A549 (cell line): ENCODE data around the gene NIT2. TPM values are rescaled to one million over a fixed set of nuclear protein-coding genes. Genes with fewer than 3 reads are reported as not detected.

ENCODE experiments used
- ATAC-seq, 2 experiments: fragments of 200-7000 bp in 1 of 2; fragments of >200 bp in 1 of 2; cut with Nextera tagmentation in 1 of 2; cut with Tn5 transposase in 1 of 2; 3 replicates each; pipeline versions ENCODE4 v1.8.0 to v1.9.1; 2018 to 2020; ENCODE audit warnings: mild to moderate bottlenecking in 1 of 2, moderate library complexity in 1 of 2
- CTCF ChIA-PET: fragments of 300-600 bp; sonication (Branson Sonifier 250); formaldehyde crosslinking; extraction: SDS; loops from one replicate; lab custom pipeline; 2021; ENCODE audit warnings: antibody characterized with exemption, inconsistent platforms; lab: Yijun Ruan, JAX
- POLR2A ChIA-PET: fragments of 350-600 bp; formaldehyde crosslinking; extraction: SDS; loops from one replicate; lab custom pipeline; 2021; ENCODE audit warnings: antibody characterized with exemption, inconsistent platforms; lab: Yijun Ruan, JAX
- DNase-seq, 2 experiments: peaks; one replicate each; pipeline versions ENCODE4 v3.0.0 to v3.0.0-alpha.2; 2011 to 2016; ENCODE audit warnings: low read depth in 1 of 2, low spot score in 1 of 2
- FAIRE-seq: peaks from 2 replicates; lab custom pipeline; 2011; peaks lifted over from hg19 to GRCh38; lab: Jason Lieb, UNC
- H3K27ac ChIP-seq, 2 experiments: fragments of >200 bp; sonication (Bioruptor Twin); formaldehyde crosslinking; 3 replicates each; pipeline ENCODE4 v1.5.1; 2016 to 2017
- H3K4me1 ChIP-seq: fragments of >200 bp; sonication (Bioruptor Twin); formaldehyde crosslinking; 3 replicates; pipeline ENCODE4 v1.6.1; 2016
- H3K4me2 ChIP-seq: fragments of >200 bp; sonication (Bioruptor Twin); formaldehyde crosslinking; 3 replicates; pipeline ENCODE4 v1.6.1; 2016
- H3K4me3 ChIP-seq: fragments of >200 bp; sonication (Bioruptor Twin); formaldehyde crosslinking; 3 replicates; pipeline ENCODE4 v1.5.1; 2016
- H3K9me3 ChIP-seq: fragments of >200 bp; sonication (Bioruptor Twin); formaldehyde crosslinking; 3 replicates; pipeline ENCODE4 v1.6.1; 2016
- BCL3 ChIP-seq: fragments of >200 bp; sonication (Bioruptor Twin); formaldehyde crosslinking; IDR thresholded peaks from 3 replicates; pipeline ENCODE4 v1.6.1; 2016
- BHLHE40 ChIP-seq: IDR thresholded peaks from 2 replicates; pipeline ENCODE4 v1.6.1; 2012; ENCODE audit warnings: low read depth, low read length, inconsistent platforms
- CBX8 ChIP-seq: fragments of 200-600 bp; sonication (generic); IDR thresholded peaks from 2 replicates; pipeline ENCODE4 v1.6.1; 2016
- CEBPB ChIP-seq, 2 experiments: fragments of >200 bp in 1 of 2; sonication (Bioruptor Twin) in 1 of 2; formaldehyde crosslinking in 1 of 2; IDR thresholded peaks; 2 replicates each; pipeline ENCODE4 v1.6.1; 2012 to 2016
- FOSB ChIP-seq: fragments of 250-450 bp; sonication (Bioruptor Pico); IDR thresholded peaks from 2 replicates; pipeline ENCODE4 v1.5.0; 2020; ENCODE audit warnings: mild to moderate bottlenecking, moderate library complexity
- FOSL2 ChIP-seq, 2 experiments: fragments of 450-650 bp in 1 of 2; fragments of >200 bp in 1 of 2; sonication (Bioruptor Twin) in 1 of 2; formaldehyde crosslinking; IDR thresholded peaks; 2 replicates each; pipeline versions ENCODE4 v1.5.0 to v1.6.1; 2016 to 2020; ENCODE audit warnings: mild to moderate bottlenecking in 1 of 2, moderate library complexity in 1 of 2
- HEYL ChIP-seq: fragments of 250-450 bp; sonication (Bioruptor Pico); IDR thresholded peaks from 2 replicates; pipeline ENCODE4 v1.8.0; 2021; ENCODE audit warnings: mild to moderate bottlenecking, moderate library complexity
- HOXB13 ChIP-seq: fragments of 250-450 bp; sonication (Bioruptor Pico); IDR thresholded peaks from 2 replicates; pipeline ENCODE4 v1.5.0; 2020; ENCODE audit warnings: low read depth, mild to moderate bottlenecking, moderate library complexity
- HOXB5 ChIP-seq: fragments of 250-450 bp; sonication (Bioruptor Pico); IDR thresholded peaks from 2 replicates; pipeline ENCODE4 v1.5.0; 2020; ENCODE audit warnings: mild to moderate bottlenecking, moderate library complexity
- JUN ChIP-seq, 2 experiments: fragments of >200 bp; sonication (Bioruptor Twin); formaldehyde crosslinking; IDR thresholded peaks; 2 replicates in 1 of 2; 3 replicates in 1 of 2; pipeline ENCODE4 v1.6.1; 2016 to 2017
- MAFK ChIP-seq: fragments of 450-650 bp; IDR thresholded peaks from 2 replicates; pipeline ENCODE4 v1.6.1; 2014; ENCODE audit not compliant: partially characterized antibody
- MAX ChIP-seq: IDR thresholded peaks from 2 replicates; pipeline ENCODE4 v1.6.1; 2012
- MAZ ChIP-seq: fragments of 150-350 bp; IDR thresholded peaks from 2 replicates; pipeline ENCODE4 v1.6.1; 2014; ENCODE audit warnings: antibody characterized with exemption, low read depth, low read length, borderline replicate concordance
- MYC ChIP-seq: IDR thresholded peaks from 2 replicates; pipeline ENCODE4 v1.6.1; 2012; ENCODE audit warnings: mild to moderate bottlenecking, inconsistent platforms, low read length, improper control_type of control experiment, borderline replicate concordance
- NPAS2 ChIP-seq: fragments of 250-450 bp; sonication (Bioruptor Pico); IDR thresholded peaks from 2 replicates; pipeline ENCODE4 v1.8.0; 2022; ENCODE audit warnings: mild to moderate bottlenecking, moderate library complexity, borderline replicate concordance
- NR3C1 ChIP-seq: fragments of >200 bp; sonication (Bioruptor Twin); formaldehyde crosslinking; IDR thresholded peaks from 3 replicates; pipeline ENCODE4 v1.6.1; 2017
- PBX3 ChIP-seq: IDR thresholded peaks from 2 replicates; pipeline ENCODE4 v1.6.1; 2012
- PHF8 ChIP-seq: fragments of 200-600 bp; sonication (generic); IDR thresholded peaks from 2 replicates; pipeline ENCODE4 v1.6.1; 2016; ENCODE audit warnings: low read depth, mild to moderate bottlenecking, antibody characterized with exemption, moderate library complexity, borderline replicate concordance
- POLR2A ChIP-seq: IDR thresholded peaks from 2 replicates; pipeline ENCODE4 v1.6.1; 2012; ENCODE audit warnings: mild to moderate bottlenecking, low read length
- POLR2AphosphoS2 ChIP-seq: conservative IDR thresholded peaks from 2 replicates; pipeline ENCODE4 v1.6.1; 2012; ENCODE audit warnings: low read length, improper control_type of control experiment, inconsistent platforms
- RARB ChIP-seq: fragments of 250-450 bp; sonication (Bioruptor Pico); IDR thresholded peaks from 2 replicates; pipeline ENCODE4 v1.8.0; 2021; ENCODE audit warnings: mild to moderate bottlenecking, moderate library complexity
- RFX5 ChIP-seq: fragments of 450-650 bp; IDR thresholded peaks from 2 replicates; pipeline ENCODE4 v1.7.1; 2014; ENCODE audit warnings: antibody characterized with exemption, mild to moderate bottlenecking, moderate library complexity
- RNF2 ChIP-seq: fragments of 200-600 bp; sonication (generic); IDR thresholded peaks from 2 replicates; pipeline ENCODE4 v1.6.1; 2016; ENCODE audit warnings: low read depth, mild to moderate bottlenecking, antibody characterized with exemption, moderate library complexity, borderline replicate concordance
- SREBF2 ChIP-seq: fragments of 450-650 bp; IDR thresholded peaks from 2 replicates; pipeline ENCODE4 v1.6.1; 2014; ENCODE audit warnings: mild to moderate bottlenecking, moderate library complexity
- ZNF302 ChIP-seq: fragments of 250-450 bp; sonication (Bioruptor Pico); IDR thresholded peaks from 2 replicates; pipeline ENCODE4 v1.9.0; 2021; ENCODE audit warnings: inconsistent platforms, mild to moderate bottlenecking, moderate library complexity
- WGBS: methylation state at CpG from one replicate; pipeline ENCODE4 v1.1.6; 2017; ENCODE audit errors: missing lambda C conversion rate; 5-methylcytosine and 5-hydroxymethylcytosine counted together
- polyA minus RNA-seq: library from RNA; depleted of rRNA, polyadenylated mRNA; stranded (reverse); fragments of >200 nt; gene quantifications from 2 replicates; pipeline ENCODE4 v1.2.3, GENCODE V29; 2011; rRNA and poly(A)+ RNA removed
- polyA plus RNA-seq, 4 experiments: library from polyadenylated mRNA; depleted of rRNA in 3 of 4; stranded (reverse); fragments of >200 nt; fragmentation: RNase III in 1 of 4; extraction: RNeasy Plus Mini Kit Qiagen cat#74134 plus additional on column Dnase treatment in 1 of 4; gene quantifications; 2 replicates in 3 of 4; 3 replicates in 1 of 4; pipeline ENCODE4 v1.2.3, GENCODE V29; 2011 to 2017

NIT2 gene
- 122 and 140 TPM in 2 replicates for polyA plus RNA-seq (2011; rRNA removed)
- 40.6 and 43.9 TPM in 2 replicates for polyA plus RNA-seq (2012; cell fraction: cytosol; rRNA removed)
- 48.7 and 82.4 TPM in 2 replicates for polyA plus RNA-seq (2012; cell fraction: nucleus; rRNA removed)
- polyA plus RNA-seq (2017; fragmentation: RNase III; extraction: RNeasy Plus Mini Kit Qiagen cat#74134 plus additional on column Dnase treatment): 75.0 to 77.2 TPM (median 76.6 TPM) in 3 replicates
- polyA minus RNA-seq: 20.9 and 27.1 TPM in 2 replicates

GRCh38 chr3:100334488-100335351 lies at the start of gene NIT2:
NIT2 (plus strand) TSS chr3:100334757; CDS start chr3:100334792, 35 bp downstream.
- ATAC-seq (peak; percentile 97 to 98), FAIRE-seq (no peak), DNase-seq (peak; percentile 86)
- peaks cover 12% of the 10 kb centered on the region for H3K4me1 ChIP-seq
- TF ChIP-seq FOSL2 (IDR thresholded peaks at IDR 0.05) (no peak), FOSL2 (CRISPR knock-in tag; IDR thresholded peaks at IDR 0.05) (0 out of 2 replicates have a peak, but pooled peaks have one; percentile 2), MAX (peak; percentile 71), RFX5 (no peak), ZNF302 (CRISPR knock-in tag) (no peak), CEBPB (IDR thresholded peaks at IDR 0.05) (peak in 1 of 2 experiments; percentile 24; a peak in 1 of 4 replicates), RARB (no peak), POLR2A (peak; percentile 91), HOXB13 (CRISPR knock-in tag) (0 out of 2 replicates have a peak, but pooled peaks have one; percentile 22), BCL3 (peak; percentile 90), JUN (IDR thresholded peaks at IDR 0.05) (peak; percentile 68 to 86; a peak in 4 of 5 replicates), MYC (no peak; the same call in 1 of the 2 replicates)
- H3K4me3 ChIP-seq: peak within 1 kb of the TSS; percentile 93
- WGBS: 3% methylated on average over 19 of the region's 77 CpGs
- POLR2A ChIA-PET: interaction anchor here (0.8 to 3.0 kb wide), 5 partner anchors 9 to 376 kb away, joined by 3 to 20 read pairs (median 3); partner anchors contain the start of genes LNP1 and TOMM70
- H3K9me3 ChIP-seq: no peaks in the 10 kb centered on the region
- H3K4me2 ChIP-seq: peak within 1 kb of the TSS; percentile 72
- CTCF ChIA-PET: interaction anchor here (0.7 to 5.9 kb wide), 6 partner anchors 18 to 491 kb away, joined by 3 to 34 read pairs (median 3); no protein-coding TSS in a partner anchor
- peak within 1 kb of the TSS; percentile 94 to 96 for H3K27ac ChIP-seq

GRCh38 chr3:100288288-100288894 lies 46.2 kb upstream of the NIT2 start:
- FAIRE-seq (no peak), ATAC-seq (no peak), DNase-seq (no peak)
- H3K9me3 ChIP-seq: no peaks in the 10 kb centered on the region
- H3K4me2 ChIP-seq: no peak overlapping the region
- H3K4me3 ChIP-seq: no peak overlapping the region
- CTCF ChIA-PET: interaction anchor here (1.9 kb wide), 1 partner anchor 445 kb away, joined by 6 read pairs; no protein-coding TSS in a partner anchor
- H3K4me1 ChIP-seq: no peaks in the 10 kb centered on the region
- no peak overlapping the region for H3K27ac ChIP-seq
- TF ChIP-seq MAFK: peak; percentile 15
- no peak for TF ChIP-seq FOSB (CRISPR knock-in tag)
- no peak for TF ChIP-seq MYC
- POLR2A ChIA-PET: no interaction called here

GRCh38 chr3:100289339-100289738 lies 45.2 kb upstream of the NIT2 start:
- ATAC-seq (no peak), DNase-seq (no peak)
- no peak overlapping the region for H3K27ac ChIP-seq
- ChIA-PET CTCF (no interaction called here), POLR2A (no interaction called here)
- WGBS: 81% methylated on average over 2 of the region's 2 CpGs
- TF ChIP-seq PHF8: no peak
- TF ChIP-seq, all 56 proteins: peak for 0
- FAIRE-seq: no peak
- no peaks in the 10 kb centered on the region for H3K4me1 ChIP-seq
- no peak overlapping the region for H3K4me2 ChIP-seq
- H3K9me3 ChIP-seq: no peaks in the 10 kb centered on the region
- H3K4me3 ChIP-seq: no peak overlapping the region

GRCh38 chr3:100295089-100295488 lies 39.5 kb upstream of the NIT2 start:
- FAIRE-seq (no peak), DNase-seq (no peak), ATAC-seq (no peak)
- H3K4me1 ChIP-seq: no peaks in the 10 kb centered on the region
- CTCF ChIA-PET: no interaction called here
- no peak overlapping the region for H3K4me3 ChIP-seq
- 95% methylated on average over 1 of the region's 1 CpG for WGBS
- POLR2A ChIA-PET: no interaction called here
- H3K4me2 ChIP-seq: no peak overlapping the region
- H3K27ac ChIP-seq: no peak overlapping the region
- no peaks in the 10 kb centered on the region for H3K9me3 ChIP-seq
- TF ChIP-seq SREBF2 (no peak), CBX8 (no peak), POLR2AphosphoS2 (no peak), BHLHE40 (no peak), RNF2 (no peak), FOSL2 (IDR thresholded peaks at IDR 0.05) (no peak), FOSL2 (CRISPR knock-in tag; IDR thresholded peaks at IDR 0.05) (no peak), MAZ (no peak), NPAS2 (CRISPR knock-in tag) (no peak), HEYL (CRISPR knock-in tag) (no peak), ZNF302 (CRISPR knock-in tag) (no peak), HOXB5 (CRISPR knock-in tag) (no peak), FOSB (CRISPR knock-in tag) (no peak), NR3C1 (no peak), MAFK (no peak), PBX3 (no peak)
